ENCODE data around the gene TULP4.
"Not testable (repeated sequence)": the region's sequence is repeated elsewhere in the genome, so short reads cannot be mapped to it uniquely, and the experiment has no call there.

Gene TULP4

GRCh38 chr6:158312165-158312564 lies at the start of gene TULP4:
Gene TULP4 (plus strand): TSS chr6:158312465. CDS start chr6:158314017, 1,552 bp downstream.
- DNase-seq: no peak

DNA sequence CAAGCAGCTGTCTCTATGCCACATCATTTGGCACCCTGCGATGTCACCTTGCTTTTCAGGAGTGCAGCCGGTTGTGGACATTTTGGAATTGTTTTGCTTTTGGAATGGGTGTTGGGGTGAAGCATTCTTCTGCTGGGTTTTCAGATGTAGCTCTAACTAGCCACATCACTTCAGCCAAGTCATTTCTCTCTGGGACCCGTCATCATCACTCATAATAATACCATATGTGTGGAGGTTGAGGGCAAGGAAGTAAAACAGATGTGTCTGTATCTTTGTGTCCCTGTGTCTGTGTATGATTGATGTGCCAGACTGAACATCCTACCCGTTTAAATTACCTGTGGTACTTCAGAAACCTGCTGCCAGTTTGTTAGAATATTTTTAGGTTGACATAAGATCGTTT lies 49.5 kb upstream of the TULP4 start:
- no peak for DNase-seq

GRCh38 chr6:158264180-158264579 lies 48.1 kb upstream of the TULP4 start:
- DNase-seq: no peak

DNA sequence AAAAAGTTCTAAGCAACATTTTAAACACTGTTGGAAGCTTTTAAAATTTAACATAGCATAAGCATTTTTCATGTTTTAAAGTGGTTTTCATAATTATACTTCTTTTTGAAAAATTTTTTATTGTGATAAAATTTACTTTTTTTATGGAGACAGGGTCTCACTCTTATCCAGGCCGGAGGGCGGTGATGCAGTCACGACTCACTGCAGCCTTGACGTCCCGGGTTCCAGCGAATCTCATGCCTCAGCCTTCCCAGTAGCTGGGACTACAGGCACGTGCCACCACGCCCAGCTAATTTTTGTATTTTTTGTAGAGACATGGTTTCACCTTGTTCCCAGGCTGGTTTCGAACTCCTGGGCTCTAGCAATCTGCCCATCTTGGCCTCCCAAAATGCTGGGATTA lies 46.1 kb upstream of the TULP4 start:
- no peak for DNase-seq

GRCh38 chr6:158268361-158269147 lies 43.7 kb upstream of the TULP4 start:
- DNase-seq: no peak

DNA sequence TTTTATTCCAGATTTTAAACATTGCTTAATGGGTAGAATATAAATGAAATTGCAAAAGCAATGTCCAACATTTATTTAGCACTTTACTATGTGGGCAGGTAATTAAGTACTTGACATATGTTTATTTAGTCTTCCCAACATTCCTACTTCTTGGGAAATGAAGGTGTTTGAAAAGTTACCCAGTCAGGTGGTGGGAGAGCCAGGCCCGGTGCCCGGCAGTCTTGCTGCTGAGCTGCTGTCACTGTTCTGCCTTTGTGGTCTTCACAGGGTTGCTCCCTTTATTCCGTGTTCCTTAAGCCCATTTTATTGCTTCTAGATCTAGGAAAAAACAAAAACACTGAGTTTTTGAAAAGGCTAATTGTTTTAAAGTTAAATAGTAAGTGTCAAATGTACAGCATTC lies 42.6 kb upstream of the TULP4 start:
- no peak for DNase-seq

DNA sequence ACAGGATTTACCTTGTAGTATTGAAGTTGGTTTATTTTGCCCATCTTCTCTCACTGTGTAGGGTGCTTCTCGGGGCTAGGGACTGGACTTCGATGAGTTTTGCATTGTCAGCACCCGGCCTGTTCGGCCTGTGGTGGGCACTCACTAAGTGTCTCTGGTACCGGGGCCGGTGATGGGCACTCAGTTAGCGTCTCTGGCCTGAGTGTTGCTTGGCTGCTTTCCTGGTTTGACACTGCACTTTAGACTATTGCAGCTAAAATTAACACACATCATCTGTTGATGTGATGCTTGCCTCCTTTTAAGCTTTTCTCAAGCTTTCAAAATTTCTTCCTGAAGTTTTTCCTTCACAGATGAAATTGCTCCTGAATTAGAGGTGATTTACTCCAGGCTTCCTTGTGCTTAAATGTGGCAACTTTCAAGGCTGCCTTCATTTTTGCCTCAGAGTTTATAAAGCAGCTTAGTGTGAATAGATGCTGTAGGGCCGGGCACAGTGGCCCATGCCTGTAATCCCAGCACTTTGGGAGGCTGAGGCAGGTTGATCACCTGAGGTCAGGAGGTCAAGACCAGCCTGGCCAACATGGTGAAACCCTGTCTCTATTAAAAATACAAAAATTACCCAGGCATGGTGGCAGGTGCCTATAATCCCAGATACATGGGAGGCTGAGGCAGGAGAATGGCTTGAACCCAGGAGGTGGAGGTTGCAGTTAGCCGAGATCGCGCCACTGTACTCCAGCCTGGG lies 41.7 kb upstream of the TULP4 start:
- no peak for DNase-seq

GRCh38 chr6:158272324-158272723 lies 39.9 kb upstream of the TULP4 start:
- no peak for DNase-seq

DNA sequence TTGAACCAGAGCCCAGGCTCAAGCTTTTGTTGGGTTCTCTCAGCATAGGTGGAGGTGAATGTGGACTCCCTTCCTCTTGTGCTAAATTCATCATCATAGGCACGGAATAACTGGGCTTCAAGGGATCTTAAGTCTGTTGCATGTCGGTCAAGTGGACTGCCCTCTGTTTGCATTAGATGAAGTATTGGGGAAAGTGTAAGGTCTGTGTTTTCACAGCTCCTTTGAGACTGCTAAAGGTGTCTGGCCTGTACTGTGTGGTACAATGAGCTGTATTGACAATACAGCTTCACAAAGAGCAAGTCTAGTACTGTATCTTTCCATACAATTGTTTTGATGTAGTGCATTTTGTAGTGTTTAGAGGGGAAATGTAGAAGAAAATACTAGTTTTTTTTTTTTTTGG lies 34.3 kb upstream of the TULP4 start:
- DNase-seq: no peak

- no peak for DNase-seq
Measured at GRCh38 chr6:158279615-158280014, 32.6 kb upstream of the TULP4 start.

GRCh38 chr6:158283304-158283980 lies 28.8 kb upstream of the TULP4 start:
- DNase-seq: no peak

DNA sequence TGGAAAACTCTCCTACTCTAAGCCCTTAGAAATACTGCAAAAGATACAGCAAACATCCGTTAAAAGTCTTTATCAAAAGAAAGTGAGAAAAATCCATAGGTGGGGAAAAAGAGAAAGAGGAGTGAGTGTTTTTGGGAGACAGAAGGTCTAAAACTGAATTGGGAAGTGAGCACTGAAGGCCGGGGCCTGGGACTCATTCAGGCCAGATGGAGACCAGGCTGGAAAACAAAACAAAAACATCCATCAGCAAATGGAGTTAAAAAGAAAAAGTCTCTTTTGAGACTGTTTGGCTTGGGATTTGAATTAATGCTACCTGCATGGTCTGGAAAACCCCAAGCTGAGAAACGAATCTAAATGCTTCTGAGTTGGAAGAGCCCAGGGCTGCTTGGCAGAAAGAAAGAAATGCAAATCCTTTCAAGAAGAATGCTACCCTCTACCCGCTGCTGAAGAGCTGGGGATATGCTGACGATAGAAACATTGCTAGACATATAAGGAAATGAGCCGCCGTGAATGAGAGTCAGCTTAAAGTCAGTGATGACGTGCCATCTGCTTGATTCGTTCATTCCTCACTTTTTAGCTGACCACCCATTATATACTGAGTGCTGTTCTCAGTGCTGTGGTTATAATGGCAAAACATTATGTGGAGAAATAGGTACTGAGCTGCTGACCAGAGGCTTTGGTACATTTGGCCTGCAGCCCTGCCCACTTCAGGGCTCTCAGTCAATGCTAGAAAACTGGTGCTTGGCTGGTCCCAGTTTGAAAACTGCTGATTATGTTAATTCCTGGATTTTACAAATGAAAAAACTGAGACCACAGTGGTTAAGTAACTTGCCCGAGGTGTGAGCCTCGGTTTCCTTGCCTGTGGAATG lies 28.0 kb upstream of the TULP4 start:
- no peak for DNase-seq

DNA sequence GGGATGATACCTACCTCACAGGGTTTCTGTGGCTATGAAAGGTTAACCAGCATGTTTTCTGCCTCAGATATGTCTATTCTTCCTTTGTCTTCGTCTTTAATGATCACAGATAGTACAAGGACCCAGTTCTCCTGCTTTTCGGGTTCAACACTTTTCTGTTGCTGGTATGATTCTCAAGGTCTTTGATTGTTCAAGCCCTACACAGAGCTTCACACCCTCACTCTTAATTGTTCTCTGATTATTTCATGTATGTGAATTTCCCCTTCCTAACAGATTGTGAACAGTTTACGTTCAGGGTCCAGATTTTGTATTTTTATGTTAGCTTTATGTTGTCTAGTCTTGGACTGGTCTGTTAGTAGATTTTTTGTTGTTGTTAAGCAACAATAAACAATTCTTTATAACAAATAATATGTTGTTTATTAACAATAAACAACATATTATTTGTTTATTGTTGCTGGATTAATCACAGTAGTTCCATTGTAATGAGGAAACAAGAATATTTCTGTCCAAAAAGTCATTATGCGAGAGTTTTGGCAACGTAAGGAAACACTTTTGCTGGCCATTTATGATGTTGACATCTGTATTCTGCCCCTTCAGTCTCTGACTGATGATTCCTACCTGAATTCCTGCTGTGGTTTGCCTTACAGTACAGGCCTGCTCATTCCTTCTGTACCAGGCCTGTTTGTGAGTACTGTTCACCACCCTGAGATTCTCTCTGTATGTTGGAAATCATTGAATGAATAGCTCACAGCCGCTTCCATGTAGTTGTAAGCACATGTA lies 27.2 kb upstream of the TULP4 start:
- DNase-seq: no peak

DNA sequence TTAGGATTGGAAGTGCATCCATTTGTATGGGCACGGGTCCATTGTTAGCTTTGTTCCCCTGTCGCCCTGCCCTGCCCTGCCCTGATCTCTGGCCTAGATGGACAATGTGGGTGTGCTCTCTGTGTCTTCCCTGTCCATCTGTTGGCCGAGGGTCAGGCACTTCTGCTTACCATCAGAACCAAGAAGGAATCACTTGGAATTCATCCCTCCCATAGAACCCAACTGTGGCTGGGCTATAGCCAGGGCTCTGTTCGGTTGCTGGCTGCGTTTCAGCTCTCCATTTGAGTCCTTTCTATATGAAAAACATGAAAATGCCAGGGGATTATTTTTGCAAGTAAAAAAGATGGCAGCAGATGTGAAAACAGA lies 26.6 kb upstream of the TULP4 start:
- no peak for DNase-seq

DNA sequence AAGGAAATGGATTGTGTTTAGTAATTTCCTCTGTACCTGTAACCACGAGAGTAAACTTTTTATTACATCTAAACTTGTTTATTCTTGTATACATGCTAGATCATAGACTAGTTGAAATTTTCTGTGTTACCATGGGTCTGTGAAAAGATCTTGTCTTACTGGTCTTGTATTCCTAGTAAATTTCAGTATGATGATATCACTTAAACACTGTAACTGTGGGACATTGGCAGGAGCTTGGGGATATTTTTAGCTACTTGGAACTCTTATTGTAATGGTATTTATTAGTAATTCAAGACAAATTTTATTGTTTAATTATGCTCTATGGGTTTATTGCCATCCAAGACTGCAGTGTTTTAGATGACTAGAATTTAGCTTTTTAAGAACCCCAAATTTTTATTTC lies 25.9 kb upstream of the TULP4 start:
- no peak for DNase-seq

- no peak for DNase-seq
Measured at GRCh38 chr6:158287047-158287446, 25.2 kb upstream of the TULP4 start.

DNA sequence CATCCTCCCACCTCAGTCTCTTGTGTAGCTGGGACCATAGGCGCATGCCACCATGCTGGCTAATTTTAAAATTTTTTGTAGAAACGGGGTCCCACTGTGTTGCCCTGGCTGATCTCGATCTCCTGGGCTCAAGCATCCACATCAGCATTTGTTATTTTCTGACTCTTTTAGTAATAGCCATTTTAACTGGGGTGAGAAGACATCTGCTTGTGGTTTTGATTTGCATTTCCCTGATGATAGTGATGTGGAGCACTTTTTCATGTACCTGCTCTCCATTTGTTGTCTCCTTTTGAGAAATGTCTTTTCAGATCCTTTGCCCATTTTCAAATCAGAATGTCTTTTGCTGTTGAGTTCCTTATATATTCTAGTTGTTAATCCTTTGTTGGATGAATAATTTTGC lies 22.2 kb upstream of the TULP4 start:
- no peak for DNase-seq

DNA sequence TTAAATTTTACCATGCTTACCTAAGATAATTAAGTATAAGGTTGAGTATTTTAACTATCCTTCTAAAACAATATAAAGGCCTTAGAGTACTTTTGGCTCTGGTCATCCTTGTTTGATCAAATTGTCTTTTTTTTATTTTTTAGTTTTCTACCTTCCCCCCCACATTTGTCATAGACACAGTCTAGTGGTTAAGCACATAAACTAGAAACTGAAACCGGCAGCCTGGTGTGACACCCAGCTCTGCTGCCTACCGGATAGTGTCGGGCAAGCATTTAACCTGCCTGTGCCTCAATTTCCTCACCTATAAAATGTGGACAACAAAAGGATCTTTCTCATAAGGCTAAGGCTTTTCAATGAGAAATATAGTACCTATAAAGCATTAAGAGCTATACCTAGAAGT lies 21.6 kb upstream of the TULP4 start:
- peak; percentile 46 for DNase-seq

DNA sequence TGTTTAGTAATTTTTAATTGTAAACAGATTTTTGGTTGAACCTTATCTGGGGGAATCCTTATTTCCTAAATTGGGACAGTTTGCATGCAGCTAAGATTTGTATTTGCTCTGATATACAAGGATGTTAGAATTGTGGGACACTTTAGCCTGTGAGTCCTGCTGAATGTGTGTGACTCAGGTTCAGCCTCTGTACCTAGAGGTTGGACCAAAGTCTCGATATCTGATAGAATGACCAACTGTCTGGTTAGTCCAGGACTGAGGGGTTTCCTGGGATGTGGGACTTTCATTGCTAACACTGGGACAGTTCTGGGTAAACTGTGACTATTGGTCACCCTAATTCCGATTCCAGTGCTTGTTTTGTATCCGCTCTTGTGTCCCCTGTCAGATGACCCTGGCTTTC lies 20.2 kb upstream of the TULP4 start:
- DNase-seq: no peak

DNA sequence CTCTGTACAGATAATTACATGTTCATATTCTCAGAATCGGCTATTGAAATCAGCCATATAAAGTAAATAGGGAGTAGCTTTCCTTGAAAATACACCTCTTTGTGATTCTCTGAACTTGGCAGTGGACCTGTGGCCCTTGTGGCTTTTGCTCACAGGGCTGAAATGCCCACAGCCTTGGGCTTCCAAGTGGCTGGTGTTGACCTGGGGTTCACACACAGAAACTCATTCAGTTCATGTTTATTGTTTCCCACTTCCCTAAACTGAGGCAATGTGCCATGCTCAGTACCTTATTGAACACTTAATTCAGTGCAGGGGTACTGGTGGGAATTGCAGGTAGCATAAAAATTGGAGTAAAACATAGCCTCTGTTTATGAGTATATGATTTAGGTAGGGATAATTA lies 19.1 kb upstream of the TULP4 start:
- no peak for DNase-seq

DNA sequence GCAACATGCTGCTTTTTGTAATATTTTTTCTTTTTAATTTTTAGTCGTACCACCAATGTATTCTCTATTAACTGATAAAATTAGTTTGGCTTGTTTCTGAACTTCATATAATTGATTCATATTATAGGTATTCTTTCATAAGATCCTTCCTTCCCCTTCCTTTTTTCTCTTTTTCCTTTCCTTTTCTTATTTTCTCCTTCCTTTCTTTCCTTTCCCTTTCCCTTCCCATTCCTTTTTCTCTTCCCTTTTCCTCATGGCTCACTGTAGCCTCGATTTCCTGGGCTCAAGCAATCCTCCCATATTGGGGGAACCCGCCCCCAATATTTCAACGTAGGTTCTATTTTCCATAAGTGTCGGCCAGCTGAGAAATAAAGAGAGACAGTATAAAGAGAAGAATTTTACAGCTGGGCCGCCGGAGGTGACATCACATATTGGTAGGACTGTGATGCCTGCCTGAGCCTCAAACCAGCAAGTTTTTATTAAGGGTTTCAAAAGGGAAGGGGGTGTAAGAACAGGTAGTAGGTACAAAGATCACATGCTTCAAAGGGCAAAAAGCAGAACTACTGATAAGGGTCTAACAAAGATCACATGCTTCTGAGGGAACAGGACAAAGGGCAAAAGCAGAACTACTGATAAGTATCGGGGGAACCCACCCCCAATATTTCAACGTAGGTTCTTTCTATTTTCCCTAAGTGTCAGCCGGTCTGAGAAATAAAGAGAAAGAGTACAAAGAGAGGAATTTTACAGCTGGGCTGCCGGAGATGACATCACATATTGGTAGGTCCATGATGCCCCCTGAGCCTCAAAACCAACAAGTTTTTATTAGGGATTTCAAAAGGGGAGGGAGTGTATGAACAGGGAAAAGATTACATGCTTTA lies 16.1 kb upstream of the TULP4 start:
- DNase-seq: not testable (repeated sequence)

All from activated CD4-positive, alpha-beta T cell treated with anti-CD3 and anti-CD28 coated beads for 1 hour (primary cell).